ENCODE measurements around the gene L1CAM. TPM values are rescaled to one million over a fixed set of nuclear protein-coding genes. Genes with fewer than 3 reads are reported as not detected.

Gene L1CAM
- total RNA-seq, 1 donor from 2014 or later, result 8.0 TPM

- intact Hi-C loops (cut with micrococcal nuclease), result loop anchor here (1.0 to 10.0 kb wide), 4 partner anchors 23 to 790 kb away; partner anchors contain the start of genes IDH3G and SSR4
Observed at GRCh38 chrX:153924149-153924861, 38.3 kb upstream of the L1CAM start.

- intact Hi-C loops (cut with micrococcal nuclease), result loop anchor here (10.0 kb wide), 1 partner anchor 792 kb away; no protein-coding TSS in a partner anchor
Observed at GRCh38 chrX:153922932-153923857, 37.2 kb upstream of the L1CAM start.

- intact Hi-C loops (cut with micrococcal nuclease), result loop anchor here (10.0 kb wide), 1 partner anchor 793 kb away; no protein-coding TSS in a partner anchor
Observed at GRCh38 chrX:153921511-153922446, 35.8 kb upstream of the L1CAM start.

GRCh38 chrX:153921070-153921469 is 35.1 kb upstream of the L1CAM start:
- intact Hi-C loops (cut with micrococcal nuclease), result loop anchor here (10.0 kb wide), 1 partner anchor 794 kb away; no protein-coding TSS in a partner anchor

- intact Hi-C loops (cut with micrococcal nuclease), result loop anchor here (10.0 kb wide), 1 partner anchor 794 kb away; no protein-coding TSS in a partner anchor
Observed at GRCh38 chrX:153920546-153920945, 34.6 kb upstream of the L1CAM start.

GRCh38 chrX:153919281-153919680 is 33.3 kb upstream of the L1CAM start:
- intact Hi-C loops (cut with micrococcal nuclease), result no loop called here

- intact Hi-C loops (cut with micrococcal nuclease), result no loop called here
Observed at GRCh38 chrX:153917869-153918268, 31.9 kb upstream of the L1CAM start.

GRCh38 chrX:153913701-153914100 is 27.7 kb upstream of the L1CAM start:
- intact Hi-C loops (cut with micrococcal nuclease), result no loop called here

GRCh38 chrX:153913211-153913610 is 27.2 kb upstream of the L1CAM start:
- intact Hi-C loops (cut with micrococcal nuclease), result no loop called here

GRCh38 chrX:153911798-153912197 is 25.8 kb upstream of the L1CAM start:
- intact Hi-C loops (cut with micrococcal nuclease), result no loop called here

GRCh38 chrX:153910446-153910845 is 24.5 kb upstream of the L1CAM start:
- intact Hi-C loops (cut with micrococcal nuclease), result no loop called here

GRCh38 chrX:153909980-153910360 is 24.0 kb upstream of the L1CAM start:
- intact Hi-C loops (cut with micrococcal nuclease), result no loop called here

GRCh38 chrX:153909024-153909979 is 23.3 kb upstream of the L1CAM start:
- intact Hi-C loops (cut with micrococcal nuclease), result no loop called here

- intact Hi-C loops (cut with micrococcal nuclease), result no loop called here
Observed at GRCh38 chrX:153908219-153908860, 22.4 kb upstream of the L1CAM start.

GRCh38 chrX:153907456-153907855 is 21.5 kb upstream of the L1CAM start:
- intact Hi-C loops (cut with micrococcal nuclease), result no loop called here

- intact Hi-C loops (cut with micrococcal nuclease), result no loop called here
Observed at GRCh38 chrX:153906126-153906917, 20.3 kb upstream of the L1CAM start.

GRCh38 chrX:153905481-153906095 is 19.6 kb upstream of the L1CAM start:
- intact Hi-C loops (cut with micrococcal nuclease), result no loop called here
